H1 (cell line): ENCODE measurements around the gene SLIT3. TPM values are rescaled to one million over a fixed set of nuclear protein-coding genes. Genes with fewer than 3 reads are reported as not detected.

ENCODE experiments used
- CTCF ChIA-PET: fragments of 300-600 bp; sonication (Branson Sonifier 250); formaldehyde crosslinking; loops from one replicate; lab custom pipeline; 2021; ENCODE audit not compliant: partially characterized antibody; lab: Charles Lee
- POLR2A ChIA-PET: fragments of 300-600 bp; sonication (Branson Sonifier 250); formaldehyde crosslinking; loops from one replicate; lab custom pipeline; 2021; ENCODE audit warnings: inconsistent platforms; ENCODE audit not compliant: partially characterized antibody; lab: Charles Lee
- DNase-seq, 2 experiments: peaks; one replicate each; pipeline versions ENCODE4 v3.0.0 to v3.0.0-alpha.2; 2010 to 2022; ENCODE audit warnings: low spot score in 2 of 2, low read depth in 1 of 2, mixed read lengths in 1 of 2
- FAIRE-seq: peaks from 2 replicates; lab custom pipeline; 2011; peaks lifted over from hg19 to GRCh38; lab: Jason Lieb, UNC
- H2AFZ ChIP-seq: 2 replicates; pipeline ENCODE4 v1.8.1; 2012; ENCODE audit warnings: low read length, inconsistent platforms
- H2AK5ac ChIP-seq: 2 replicates; pipeline ENCODE4 v1.6.1; 2013; ENCODE audit warnings: low read depth, low read length
- H2BK120ac ChIP-seq: replicated peaks from 2 replicates; pipeline ENCODE3; 2013; ENCODE audit warnings: low read depth, low read length, inconsistent platforms
- H2BK12ac ChIP-seq: 2 replicates; pipeline ENCODE4 v1.6.1; 2013; ENCODE audit warnings: low read depth, low read length
- H2BK15ac ChIP-seq: 2 replicates; pipeline ENCODE4 v1.6.1; 2013; ENCODE audit warnings: low read length
- H2BK20ac ChIP-seq: 2 replicates; pipeline ENCODE4 v1.6.1; 2013; ENCODE audit warnings: low read length
- H2BK5ac ChIP-seq: 2 replicates; pipeline ENCODE4 v1.6.1; 2013; ENCODE audit warnings: low read depth, low read length
- H3K14ac ChIP-seq: 2 replicates; pipeline ENCODE4 v1.6.1; 2013; ENCODE audit warnings: inconsistent platforms; ENCODE audit not compliant: insufficient read length
- H3K18ac ChIP-seq: 2 replicates; pipeline ENCODE4 v1.6.1; 2013; ENCODE audit warnings: low read length; ENCODE audit errors: extremely low read depth
- H3K23ac ChIP-seq: 2 replicates; pipeline ENCODE4 v1.6.1; 2013; ENCODE audit warnings: inconsistent platforms; ENCODE audit not compliant: insufficient read length
- H3K23me2 ChIP-seq: 2 replicates; pipeline ENCODE4 v1.6.1; 2013; ENCODE audit warnings: low read depth, low read length
- H3K27ac ChIP-seq: 2 replicates; pipeline ENCODE4 v1.6.1; 2011; ENCODE audit warnings: low read depth, low read length, inconsistent platforms
- H3K27me3 ChIP-seq, 4 experiments: replicated peaks in 1 of 4; 1 replicate in 1 of 4; 2 replicates in 3 of 4; pipeline versions ENCODE4 v1.6.1 to v1.8.1; 2011 to 2013; ENCODE audit warnings: low read length in 3 of 4, mild to moderate bottlenecking in 3 of 4, inconsistent platforms in 2 of 4, mixed read lengths in 2 of 4, moderate library complexity in 1 of 4; ENCODE audit not compliant: control insufficient read depth in 3 of 4, insufficient read depth in 3 of 4; ENCODE audit errors: extremely low read depth in 1 of 4
- H3K36me3 ChIP-seq, 4 experiments: 2 replicates each; pipeline versions ENCODE4 v1.6.1 to v1.8.1; 2011 to 2013; ENCODE audit warnings: mild to moderate bottlenecking in 4 of 4, low read length in 3 of 4, moderate library complexity in 2 of 4, control low read depth in 1 of 4, inconsistent platforms in 1 of 4; ENCODE audit not compliant: insufficient read depth in 4 of 4, control insufficient read depth in 2 of 4
- H3K4ac ChIP-seq: replicated peaks from 2 replicates; pipeline ENCODE3; 2013; ENCODE audit warnings: low read length, low read depth, mixed read lengths, inconsistent platforms; ENCODE audit not compliant: insufficient read length
- H3K4me1 ChIP-seq, 4 experiments: replicated peaks in 1 of 4; 1 replicate in 1 of 4; 2 replicates in 3 of 4; pipeline versions ENCODE4 v1.6.1 to v1.8.1; 2011 to 2013; ENCODE audit warnings: low read length in 3 of 4, inconsistent platforms in 2 of 4, mixed read lengths in 1 of 4; ENCODE audit not compliant: insufficient read depth in 4 of 4, control insufficient read depth in 3 of 4
- H3K4me2 ChIP-seq, 2 experiments: 2 replicates each; pipeline versions ENCODE4 v1.6.1 to v1.8.1; 2011 to 2013; ENCODE audit warnings: low read depth in 2 of 2, low read length in 2 of 2, control low read depth in 1 of 2, inconsistent platforms in 1 of 2, mild to moderate bottlenecking in 1 of 2; ENCODE audit not compliant: insufficient read depth in 1 of 2
- H3K4me3 ChIP-seq, 4 experiments: fragments of 200-600, 300-600 bp in 1 of 4; sonication (generic), shearing (Covaris generic), sonication (Bioruptor Twin) in 1 of 4; 2 replicates each; pipeline versions ENCODE4 v1.5.1 to v1.8.1; 2011 to 2016; ENCODE audit warnings: low read length in 4 of 4, low read depth in 3 of 4, control low read depth in 2 of 4, inconsistent platforms in 2 of 4, mild to moderate bottlenecking in 2 of 4, mixed read lengths in 1 of 4, moderate library complexity in 1 of 4; ENCODE audit not compliant: insufficient read depth in 2 of 4; ENCODE audit errors: extremely low read depth in 1 of 4
- H3K56ac ChIP-seq: replicated peaks from 2 replicates; pipeline ENCODE3; 2013; ENCODE audit warnings: low read depth, mild to moderate bottlenecking, mixed read lengths, low read length, inconsistent platforms; ENCODE audit not compliant: insufficient read length
- H3K79me1 ChIP-seq: 2 replicates; pipeline ENCODE4 v1.6.1; 2013; ENCODE audit warnings: low read depth, low read length, control low read depth
- H3K79me2 ChIP-seq, 2 experiments: 2 replicates each; pipeline versions ENCODE4 v1.6.1 to v1.8.1; 2012 to 2013; ENCODE audit warnings: low read length in 2 of 2, mild to moderate bottlenecking in 2 of 2, inconsistent platforms in 1 of 2; ENCODE audit not compliant: insufficient read depth in 2 of 2, control insufficient read depth in 1 of 2
- H3K9ac ChIP-seq, 4 experiments: replicated peaks in 1 of 4; 1 replicate in 1 of 4; 2 replicates in 3 of 4; pipeline versions ENCODE4 v1.6.1 to v1.8.1; 2011 to 2013; ENCODE audit warnings: low read depth in 3 of 4, low read length in 3 of 4, control low read depth in 2 of 4, mild to moderate bottlenecking in 2 of 4, moderate library complexity in 2 of 4, inconsistent platforms in 1 of 4; ENCODE audit errors: extremely low read depth in 1 of 4
- H3K9me3 ChIP-seq, 2 experiments: 2 replicates each; pipeline versions ENCODE4 v1.6.1 to v1.8.1; 2012 to 2013; ENCODE audit warnings: mild to moderate bottlenecking in 2 of 2, moderate library complexity in 2 of 2, control low read depth in 1 of 2, inconsistent platforms in 1 of 2, low read depth in 1 of 2, low read length in 1 of 2, mixed read lengths in 1 of 2; ENCODE audit not compliant: insufficient read depth in 2 of 2
- H4K20me1 ChIP-seq, 2 experiments: replicated peaks in 1 of 2; 2 replicates each; pipeline versions ENCODE3 to v1.8.1; 2011 to 2013; ENCODE audit warnings: inconsistent platforms in 2 of 2, low read length in 2 of 2, mild to moderate bottlenecking in 1 of 2; ENCODE audit not compliant: insufficient read depth in 2 of 2, control insufficient read depth in 1 of 2
- H4K5ac ChIP-seq: 2 replicates; pipeline ENCODE4 v1.6.1; 2013; ENCODE audit warnings: low read length, low read depth, mixed read lengths, inconsistent platforms; ENCODE audit not compliant: insufficient read length
- H4K8ac ChIP-seq: 2 replicates; pipeline ENCODE4 v1.8.0; 2013; ENCODE audit warnings: mild to moderate bottlenecking, moderate library complexity, low read length, inconsistent platforms; ENCODE audit not compliant: insufficient read depth; ENCODE audit errors: extremely low read depth
- H4K91ac ChIP-seq: replicated peaks from 2 replicates; pipeline ENCODE3; 2013; ENCODE audit warnings: low read length, mixed read lengths, inconsistent platforms; ENCODE audit not compliant: insufficient read length
- BRCA1 ChIP-seq: IDR thresholded peaks from 2 replicates; pipeline ENCODE4 v1.6.1; 2012; ENCODE audit warnings: low read depth, low read length, improper control_type of control experiment
- WGBS, 2 experiments: shearing (Covaris generic) in 1 of 2; methylation state at CpG; one replicate each; pipeline versions ENCODE4 v1.1.6 to v1.1.7; 2013 to 2015; ENCODE audit warnings: low lambda C conversion rate in 2 of 2, mixed read lengths in 2 of 2, inconsistent platforms in 1 of 2, low coverage in 1 of 2, missing lambda C conversion rate in 1 of 2; ENCODE audit not compliant: insufficient replicate concordance in 2 of 2, insufficient coverage in 1 of 2, insufficient read length in 1 of 2; ENCODE audit errors: extremely low coverage in 1 of 2, missing lambda C conversion rate in 1 of 2; 5-methylcytosine and 5-hydroxymethylcytosine counted together
- polyA plus RNA-seq, 7 experiments: library from polyadenylated mRNA; depleted of rRNA in 3 of 7; stranded (reverse) in 5 of 7; unstranded in 2 of 7; fragments of >200 nt in 5 of 7; fragments of 200-250 nt in 2 of 7; gene quantifications; 1 replicate in 5 of 7; 2 replicates in 1 of 7; 4 replicates in 1 of 7; pipeline versions ENCODE4 v1.2.1 to v1.2.3, GENCODE V29; 2011 to 2013; ENCODE audit warnings: missing spikeins in 2 of 7, mixed read lengths in 2 of 7
- total RNA-seq: library from RNA; stranded (reverse); fragmentation: NEBNext Ultra II Directional; extraction: Animal tissue kit (Norgen Biotek cat#: 25700); gene quantifications from 2 replicates; pipeline ENCODE4 v1.2.1, GENCODE V29; 2021

SLIT3 gene
- total and polyA plus RNA-seq, 2 of the 8 experiments (the other 6 are each of a cell fraction or from before 2014, with no cell fraction given), result 1.1 to 1.2 TPM

- H2BK20ac ChIP-seq, result no peak overlapping the region
- no peaks in the 10 kb centered on the region for H3K9me3 ChIP-seq
- H3K4me3 ChIP-seq, result no peak overlapping the region
- H3K23me2 ChIP-seq, result no peaks in the 10 kb centered on the region
- no peaks in the 10 kb centered on the region for H3K79me2 ChIP-seq
- no peak overlapping the region for H3K4ac ChIP-seq
- H4K5ac ChIP-seq, result no peak overlapping the region
- no peak overlapping the region for H2AK5ac ChIP-seq
- no peak overlapping the region for H3K27ac ChIP-seq
- H3K4me1 ChIP-seq, result peaks cover 0 to 2% (median under 1%) of the 10 kb centered on the region in 4 experiments; a peak in 2 of 7 replicates
- H4K8ac ChIP-seq, result no peak overlapping the region
- no peak overlapping the region for H2AFZ ChIP-seq
- H2BK5ac ChIP-seq, result no peak overlapping the region
- no peaks in the 10 kb centered on the region for H3K36me3 ChIP-seq
- DNase-seq, result no peak
- ChIA-PET POLR2A (no interaction called here), CTCF (interaction anchor here (0.8 to 1.0 kb wide), 2 partner anchors 47 to 234 kb away, joined by 3 to 5 read pairs; no protein-coding TSS in a partner anchor)
- H3K56ac ChIP-seq, result no peak overlapping the region
- H4K91ac ChIP-seq, result no peak overlapping the region
- no peak overlapping the region for H2BK120ac ChIP-seq
- no peaks in the 10 kb centered on the region for H4K20me1 ChIP-seq
- H2BK12ac ChIP-seq, result no peak overlapping the region
- FAIRE-seq, result no peak
- no peaks in the 10 kb centered on the region for H3K27me3 ChIP-seq
- WGBS, 2 experiments, result 89% methylated on average over 4 of the region's 4 CpGs; no CpG with 5 or more reads in 1 of the 2 experiments
- H3K23ac ChIP-seq, result no peak overlapping the region
- H3K4me2 ChIP-seq, result no peak overlapping the region
- H3K9ac ChIP-seq, result no peak overlapping the region
- no peak overlapping the region for H3K18ac ChIP-seq
- H2BK15ac ChIP-seq, result no peak overlapping the region
- TF ChIP-seq BRCA1, result no peak
- H3K14ac ChIP-seq, result no peak overlapping the region
- no peaks in the 10 kb centered on the region for H3K79me1 ChIP-seq
These were observed 360.2 kb downstream of the SLIT3 start for GRCh38 chr5:168940712-168941111.
